ENCODE measurements around the gene OXER1.

Gene OXER1

DNA sequence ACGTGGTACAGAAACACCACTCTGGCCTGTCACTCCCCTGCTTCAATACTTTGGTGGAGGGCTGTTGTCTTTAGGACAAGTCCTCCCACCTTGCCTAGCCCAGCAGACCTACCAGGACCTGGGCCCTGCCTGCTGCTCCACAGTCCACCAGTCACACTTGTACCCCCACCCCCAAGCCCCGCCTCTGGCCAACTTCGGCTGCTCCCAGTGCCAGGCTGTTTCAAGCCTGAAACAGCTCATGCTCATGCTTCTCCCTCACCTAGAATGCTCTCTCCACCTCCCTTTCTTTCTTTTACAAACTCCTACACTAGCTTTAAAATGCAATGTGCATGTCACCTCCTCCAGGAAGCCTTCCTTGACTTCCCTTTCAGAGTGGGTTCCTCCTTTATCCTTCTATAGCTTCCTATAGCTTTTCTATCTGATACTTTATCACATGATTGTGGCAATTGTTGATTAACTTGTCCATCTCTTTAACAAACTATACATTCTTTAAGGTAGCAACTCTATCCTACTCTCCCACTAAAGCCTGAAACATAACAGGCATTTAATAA is 4.8 kb upstream of the OXER1 start:
- POLR2A ChIA-PET = interaction anchor here (0.5 kb wide), 1 partner anchor 76 kb away, joined by 5 read pairs; no protein-coding TSS in a partner anchor
- Histone ChIP-seq H3K36me3 (ENCODE audit: control insufficient read depth in 2 of 2, insufficient read depth in 1 of 2, low read length in 2 of 2) (no peaks in the 10 kb centered on the region), H3K27ac (ENCODE audit: extremely low read depth, low read depth, low read length) (no peak overlapping the region), H3K9me3 (ENCODE audit: control insufficient read depth, insufficient read depth, low read depth, low read length) (no peaks in the 10 kb centered on the region), H3K4me1 (ENCODE audit: control insufficient read depth, insufficient read depth, low read length) (no peaks in the 10 kb centered on the region), H3K4me3 (ENCODE audit: low read depth, low read length) (no peak overlapping the region)
- CTCF ChIA-PET = no interaction called here
- no peak for TF ChIP-seq ZSCAN23 (tag by site-specific recombination; IDR thresholded peaks at IDR 0.05)
- 0 out of 2 replicates have a peak, but pooled peaks have one; percentile 42 for TF ChIP-seq ZFP3 (tag by site-specific recombination; IDR thresholded peaks at IDR 0.05; ENCODE audit: low read depth)

DNA sequence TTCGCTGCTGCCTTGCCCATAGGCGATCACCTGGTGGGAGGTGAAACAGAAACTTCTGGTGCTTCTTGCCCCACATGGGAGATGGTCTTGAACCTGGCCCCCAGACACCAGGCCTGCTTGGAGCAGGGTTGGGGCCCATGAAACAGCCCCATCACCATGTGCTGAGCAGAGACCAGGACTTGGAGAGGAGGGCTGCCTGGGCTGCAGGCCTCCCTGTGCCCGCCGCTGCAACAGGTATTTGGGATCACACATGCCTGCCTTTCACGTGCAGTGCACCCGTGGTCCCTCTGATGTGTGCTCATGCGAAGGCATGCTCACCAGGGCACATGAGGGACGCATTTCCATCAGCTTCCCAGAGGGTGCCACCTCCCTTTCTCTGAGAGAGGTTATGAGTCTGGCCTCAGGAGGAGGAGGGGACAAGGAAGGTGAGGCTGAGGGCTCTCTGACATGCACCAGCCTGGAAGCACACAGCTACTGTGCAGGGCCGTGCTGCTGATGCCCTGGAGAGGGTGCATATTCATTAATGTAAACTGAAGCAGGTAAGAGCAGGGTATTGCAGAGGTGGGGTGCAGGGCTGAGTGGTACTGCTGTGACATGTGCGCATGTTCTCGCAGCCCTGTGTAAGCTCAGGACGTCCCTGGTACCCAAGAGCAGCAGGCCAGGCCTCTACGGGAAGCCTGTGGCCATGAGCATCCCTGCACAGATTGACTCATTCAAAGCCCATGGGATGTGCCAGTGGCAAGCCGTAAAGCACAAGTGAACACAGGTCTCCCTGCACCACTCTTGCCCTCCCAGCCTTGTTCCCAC is 4.2 kb upstream of the OXER1 start:
- H3K27ac ChIP-seq (ENCODE audit: extremely low read depth, low read depth, low read length) = no peak overlapping the region
- ChIA-PET CTCF (no interaction called here), POLR2A (no interaction called here)
- TF ChIP-seq SCRT2 (tag by site-specific recombination; IDR thresholded peaks at IDR 0.05) = peak; percentile 90
- TF ChIP-seq, protein P1, sequence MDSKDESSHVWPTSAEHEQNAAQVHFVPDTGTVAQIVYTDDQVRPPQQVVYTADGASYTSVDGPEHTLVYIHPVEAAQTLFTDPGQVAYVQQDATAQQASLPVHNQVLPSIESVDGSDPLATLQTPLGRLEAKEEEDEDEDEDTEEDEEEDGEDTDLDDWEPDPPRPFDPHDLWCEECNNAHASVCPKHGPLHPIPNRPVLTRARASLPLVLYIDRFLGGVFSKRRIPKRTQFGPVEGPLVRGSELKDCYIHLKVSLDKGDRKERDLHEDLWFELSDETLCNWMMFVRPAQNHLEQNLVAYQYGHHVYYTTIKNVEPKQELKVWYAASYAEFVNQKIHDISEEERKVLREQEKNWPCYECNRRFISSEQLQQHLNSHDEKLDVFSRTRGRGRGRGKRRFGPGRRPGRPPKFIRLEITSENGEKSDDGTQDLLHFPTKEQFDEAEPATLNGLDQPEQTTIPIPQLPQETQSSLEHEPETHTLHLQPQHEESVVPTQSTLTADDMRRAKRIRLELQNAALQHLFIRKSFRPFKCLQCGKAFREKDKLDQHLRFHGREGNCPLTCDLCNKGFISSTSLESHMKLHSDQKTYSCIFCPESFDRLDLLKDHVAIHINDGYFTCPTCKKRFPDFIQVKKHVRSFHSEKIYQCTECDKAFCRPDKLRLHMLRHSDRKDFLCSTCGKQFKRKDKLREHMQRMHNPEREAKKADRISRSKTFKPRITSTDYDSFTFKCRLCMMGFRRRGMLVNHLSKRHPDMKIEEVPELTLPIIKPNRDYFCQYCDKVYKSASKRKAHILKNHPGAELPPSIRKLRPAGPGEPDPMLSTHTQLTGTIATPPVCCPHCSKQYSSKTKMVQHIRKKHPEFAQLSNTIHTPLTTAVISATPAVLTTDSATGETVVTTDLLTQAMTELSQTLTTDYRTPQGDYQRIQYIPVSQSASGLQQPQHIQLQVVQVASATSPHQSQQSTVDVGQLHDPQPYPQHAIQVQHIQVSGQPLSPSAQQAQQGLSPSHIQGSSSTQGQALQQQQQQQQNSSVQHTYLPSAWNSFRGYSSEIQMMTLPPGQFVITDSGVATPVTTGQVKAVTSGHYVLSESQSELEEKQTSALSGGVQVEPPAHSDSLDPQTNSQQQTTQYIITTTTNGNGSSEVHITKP (tag by site-specific recombination; IDR thresholded peaks at IDR 0.05) = no peak
- no peak overlapping the region for H3K4me3 ChIP-seq (ENCODE audit: low read depth, low read length)
- no peaks in the 10 kb centered on the region for H3K4me1 ChIP-seq (ENCODE audit: control insufficient read depth, insufficient read depth, low read length)
- no peaks in the 10 kb centered on the region for H3K9me3 ChIP-seq (ENCODE audit: control insufficient read depth, insufficient read depth, low read depth, low read length)
- H3K36me3 ChIP-seq (ENCODE audit: control insufficient read depth in 2 of 2, insufficient read depth in 1 of 2, low read length in 2 of 2) = no peaks in the 10 kb centered on the region

DNA sequence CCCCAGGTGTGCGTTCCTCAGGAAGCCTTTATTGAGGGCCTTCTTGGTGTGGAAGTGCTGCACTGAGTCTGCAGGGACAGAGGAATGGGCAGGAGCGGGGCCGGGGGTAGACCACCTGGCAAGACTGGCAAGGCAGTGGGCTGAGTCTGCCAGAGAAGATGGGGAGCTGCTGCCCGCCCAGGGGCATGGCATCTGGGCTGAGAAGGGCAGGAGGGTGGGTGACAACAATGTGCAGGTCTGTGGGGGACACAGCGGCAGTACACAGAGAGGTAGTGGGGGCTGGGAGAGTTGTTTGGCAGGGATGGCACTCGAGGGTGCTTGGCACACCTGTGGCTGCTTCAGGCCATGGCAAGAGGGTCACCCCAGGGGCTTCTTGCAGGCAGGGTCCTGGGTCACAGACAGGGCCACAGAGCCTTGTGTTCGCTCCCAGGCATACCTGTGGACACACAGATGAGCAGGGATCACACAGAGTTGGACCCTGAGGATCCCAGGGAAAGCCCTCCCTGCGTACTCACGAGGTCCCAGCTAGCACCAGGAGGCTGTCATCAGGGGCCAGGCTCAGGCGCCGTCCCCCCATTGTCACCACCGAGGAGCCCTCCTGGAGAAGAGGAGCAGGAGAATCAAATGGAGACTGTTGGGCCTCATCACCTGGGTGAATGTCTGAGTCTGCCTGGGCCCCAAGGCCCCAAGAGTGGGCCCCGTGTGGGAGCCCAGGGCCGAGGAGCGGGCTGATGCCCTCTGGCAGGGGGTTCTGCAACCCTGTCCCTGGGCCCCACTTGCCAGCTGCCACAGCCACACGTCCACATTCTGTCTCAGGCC is 3.4 kb upstream of the OXER1 start:
- ChIA-PET POLR2A (no interaction called here), CTCF (no interaction called here)
- Histone ChIP-seq H3K36me3 (ENCODE audit: control insufficient read depth in 2 of 2, insufficient read depth in 1 of 2, low read length in 2 of 2) (no peaks in the 10 kb centered on the region), H3K4me1 (ENCODE audit: control insufficient read depth, insufficient read depth, low read length) (no peaks in the 10 kb centered on the region), H3K27ac (ENCODE audit: extremely low read depth, low read depth, low read length) (no peak overlapping the region), H3K9me3 (ENCODE audit: control insufficient read depth, insufficient read depth, low read depth, low read length) (no peaks in the 10 kb centered on the region), H3K4me3 (ENCODE audit: low read depth, low read length) (no peak overlapping the region)
- TF ChIP-seq, protein P2, sequence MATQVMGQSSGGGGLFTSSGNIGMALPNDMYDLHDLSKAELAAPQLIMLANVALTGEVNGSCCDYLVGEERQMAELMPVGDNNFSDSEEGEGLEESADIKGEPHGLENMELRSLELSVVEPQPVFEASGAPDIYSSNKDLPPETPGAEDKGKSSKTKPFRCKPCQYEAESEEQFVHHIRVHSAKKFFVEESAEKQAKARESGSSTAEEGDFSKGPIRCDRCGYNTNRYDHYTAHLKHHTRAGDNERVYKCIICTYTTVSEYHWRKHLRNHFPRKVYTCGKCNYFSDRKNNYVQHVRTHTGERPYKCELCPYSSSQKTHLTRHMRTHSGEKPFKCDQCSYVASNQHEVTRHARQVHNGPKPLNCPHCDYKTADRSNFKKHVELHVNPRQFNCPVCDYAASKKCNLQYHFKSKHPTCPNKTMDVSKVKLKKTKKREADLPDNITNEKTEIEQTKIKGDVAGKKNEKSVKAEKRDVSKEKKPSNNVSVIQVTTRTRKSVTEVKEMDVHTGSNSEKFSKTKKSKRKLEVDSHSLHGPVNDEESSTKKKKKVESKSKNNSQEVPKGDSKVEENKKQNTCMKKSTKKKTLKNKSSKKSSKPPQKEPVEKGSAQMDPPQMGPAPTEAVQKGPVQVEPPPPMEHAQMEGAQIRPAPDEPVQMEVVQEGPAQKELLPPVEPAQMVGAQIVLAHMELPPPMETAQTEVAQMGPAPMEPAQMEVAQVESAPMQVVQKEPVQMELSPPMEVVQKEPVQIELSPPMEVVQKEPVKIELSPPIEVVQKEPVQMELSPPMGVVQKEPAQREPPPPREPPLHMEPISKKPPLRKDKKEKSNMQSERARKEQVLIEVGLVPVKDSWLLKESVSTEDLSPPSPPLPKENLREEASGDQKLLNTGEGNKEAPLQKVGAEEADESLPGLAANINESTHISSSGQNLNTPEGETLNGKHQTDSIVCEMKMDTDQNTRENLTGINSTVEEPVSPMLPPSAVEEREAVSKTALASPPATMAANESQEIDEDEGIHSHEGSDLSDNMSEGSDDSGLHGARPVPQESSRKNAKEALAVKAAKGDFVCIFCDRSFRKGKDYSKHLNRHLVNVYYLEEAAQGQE (tag by site-specific recombination; IDR thresholded peaks at IDR 0.05) = no peak
- TF ChIP-seq ZNF785 (tag by site-specific recombination; IDR thresholded peaks at IDR 0.05) (no peak), ZNF169 (tag by site-specific recombination; IDR thresholded peaks at IDR 0.05) (no peak), ZNF585B (tag by site-specific recombination; IDR thresholded peaks at IDR 0.05) (no peak), SP2 (tag by site-specific recombination; IDR thresholded peaks at IDR 0.05) (no peak)
- TF ChIP-seq, protein P3, sequence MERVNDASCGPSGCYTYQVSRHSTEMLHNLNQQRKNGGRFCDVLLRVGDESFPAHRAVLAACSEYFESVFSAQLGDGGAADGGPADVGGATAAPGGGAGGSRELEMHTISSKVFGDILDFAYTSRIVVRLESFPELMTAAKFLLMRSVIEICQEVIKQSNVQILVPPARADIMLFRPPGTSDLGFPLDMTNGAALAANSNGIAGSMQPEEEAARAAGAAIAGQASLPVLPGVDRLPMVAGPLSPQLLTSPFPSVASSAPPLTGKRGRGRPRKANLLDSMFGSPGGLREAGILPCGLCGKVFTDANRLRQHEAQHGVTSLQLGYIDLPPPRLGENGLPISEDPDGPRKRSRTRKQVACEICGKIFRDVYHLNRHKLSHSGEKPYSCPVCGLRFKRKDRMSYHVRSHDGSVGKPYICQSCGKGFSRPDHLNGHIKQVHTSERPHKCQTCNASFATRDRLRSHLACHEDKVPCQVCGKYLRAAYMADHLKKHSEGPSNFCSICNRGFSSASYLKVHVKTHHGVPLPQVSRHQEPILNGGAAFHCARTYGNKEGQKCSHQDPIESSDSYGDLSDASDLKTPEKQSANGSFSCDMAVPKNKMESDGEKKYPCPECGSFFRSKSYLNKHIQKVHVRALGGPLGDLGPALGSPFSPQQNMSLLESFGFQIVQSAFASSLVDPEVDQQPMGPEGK (tag by site-specific recombination; IDR thresholded peaks at IDR 0.05) = no peak

All from HEK293 (cell line).